ENCODE measurements around the gene CLPTM1. TPM values are rescaled to one million over a fixed set of nuclear protein-coding genes. Genes with fewer than 3 reads are reported as not detected.

The CLPTM1 gene
- polyA plus RNA-seq, 1 experiment: 51.5 TPM

DNA sequence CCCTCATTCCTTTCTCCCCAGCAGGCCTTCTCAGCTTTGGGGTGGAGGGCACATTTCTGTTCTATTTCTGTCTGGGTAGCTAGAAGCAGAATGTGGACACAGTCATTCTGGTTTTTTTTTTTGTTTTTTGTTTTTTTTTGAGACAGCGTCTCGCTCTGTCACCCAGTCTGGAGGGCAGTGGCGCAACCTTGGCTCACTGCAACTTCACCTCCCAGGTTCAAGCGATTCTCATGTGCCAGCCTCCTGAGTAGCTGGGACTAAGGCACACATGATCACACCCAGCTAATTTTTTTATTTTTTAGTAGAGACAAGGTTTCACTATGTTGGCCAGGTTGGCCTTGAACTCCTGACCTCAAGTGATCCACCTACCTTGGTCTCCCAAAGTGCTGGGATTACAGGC is 20.3 kb downstream of the CLPTM1 start:
- no peak overlapping the region for H3K4me3 ChIP-seq (ENCODE audit: low read depth, low read length)
- TF ChIP-seq, protein P1, sequence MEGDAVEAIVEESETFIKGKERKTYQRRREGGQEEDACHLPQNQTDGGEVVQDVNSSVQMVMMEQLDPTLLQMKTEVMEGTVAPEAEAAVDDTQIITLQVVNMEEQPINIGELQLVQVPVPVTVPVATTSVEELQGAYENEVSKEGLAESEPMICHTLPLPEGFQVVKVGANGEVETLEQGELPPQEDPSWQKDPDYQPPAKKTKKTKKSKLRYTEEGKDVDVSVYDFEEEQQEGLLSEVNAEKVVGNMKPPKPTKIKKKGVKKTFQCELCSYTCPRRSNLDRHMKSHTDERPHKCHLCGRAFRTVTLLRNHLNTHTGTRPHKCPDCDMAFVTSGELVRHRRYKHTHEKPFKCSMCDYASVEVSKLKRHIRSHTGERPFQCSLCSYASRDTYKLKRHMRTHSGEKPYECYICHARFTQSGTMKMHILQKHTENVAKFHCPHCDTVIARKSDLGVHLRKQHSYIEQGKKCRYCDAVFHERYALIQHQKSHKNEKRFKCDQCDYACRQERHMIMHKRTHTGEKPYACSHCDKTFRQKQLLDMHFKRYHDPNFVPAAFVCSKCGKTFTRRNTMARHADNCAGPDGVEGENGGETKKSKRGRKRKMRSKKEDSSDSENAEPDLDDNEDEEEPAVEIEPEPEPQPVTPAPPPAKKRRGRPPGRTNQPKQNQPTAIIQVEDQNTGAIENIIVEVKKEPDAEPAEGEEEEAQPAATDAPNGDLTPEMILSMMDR (IDR thresholded peaks at IDR 0.05; ENCODE audit: low read depth, low read length): no peak
- H3K27ac ChIP-seq (ENCODE audit: low read depth, low read length): no peak overlapping the region
- ChIA-PET CTCF (no interaction called here), POLR2A (no interaction called here)
- no peaks in the 10 kb centered on the region for H3K27me3 ChIP-seq (ENCODE audit: control insufficient read depth, insufficient read depth, low read length)
- no peaks in the 10 kb centered on the region for H3K9me3 ChIP-seq (ENCODE audit: control insufficient read depth, insufficient read depth, low read length)
- DNase-seq (ENCODE audit: low read depth, low spot score): no peak

- ChIA-PET POLR2A (no interaction called here), CTCF (interaction anchor here (0.9 kb wide), 1 partner anchor 75 kb away, joined by 3 read pairs; no protein-coding TSS in a partner anchor)
- no peak overlapping the region for H3K27ac ChIP-seq (ENCODE audit: low read depth, low read length)
- TF ChIP-seq, protein P1 (IDR thresholded peaks at IDR 0.05; ENCODE audit: low read depth, low read length): no peak
- H3K9me3 ChIP-seq (ENCODE audit: control insufficient read depth, insufficient read depth, low read length): no peaks in the 10 kb centered on the region
- H3K27me3 ChIP-seq (ENCODE audit: control insufficient read depth, insufficient read depth, low read length): no peaks in the 10 kb centered on the region
- DNase-seq (ENCODE audit: low read depth, low spot score): no peak
- H3K4me3 ChIP-seq (ENCODE audit: low read depth, low read length): no peak overlapping the region
Measured at GRCh38 chr19:44984005-44984404, 28.8 kb downstream of the CLPTM1 start.

- Histone ChIP-seq H3K4me3 (ENCODE audit: low read depth, low read length) (no peak overlapping the region), H3K27ac (ENCODE audit: low read depth, low read length) (no peak overlapping the region), H3K9me3 (ENCODE audit: control insufficient read depth, insufficient read depth, low read length) (no peaks in the 10 kb centered on the region), H3K27me3 (ENCODE audit: control insufficient read depth, insufficient read depth, low read length) (no peaks in the 10 kb centered on the region)
- CTCF ChIA-PET: no interaction called here
- TF ChIP-seq, protein P1 (IDR thresholded peaks at IDR 0.05; ENCODE audit: low read depth, low read length): no peak
- no peak for DNase-seq (ENCODE audit: low read depth, low spot score)
- POLR2A ChIA-PET: no interaction called here
Measured at GRCh38 chr19:44985445-44985844, 30.3 kb downstream of the CLPTM1 start.

DNA sequence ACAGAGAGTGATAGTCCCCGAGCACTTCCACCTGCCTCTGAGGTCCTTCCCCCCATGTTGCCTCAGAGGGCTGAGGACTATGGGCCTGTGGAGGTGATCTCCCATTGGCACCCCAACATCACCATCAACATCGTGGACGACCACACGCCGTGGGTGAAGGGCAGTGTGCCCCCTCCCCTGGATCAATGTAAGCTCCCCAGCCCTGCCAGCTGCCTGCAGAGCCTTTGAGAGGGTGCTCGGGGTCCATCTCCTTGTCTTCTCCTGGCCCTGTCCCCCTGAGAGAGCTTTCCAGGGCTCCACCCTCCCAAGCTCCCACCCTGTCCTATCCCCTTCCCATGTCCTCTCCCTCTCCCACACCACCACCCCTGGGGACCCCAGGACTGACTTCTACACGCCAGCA is 31.2 kb downstream of the CLPTM1 start:
- Histone ChIP-seq H3K9me3 (ENCODE audit: control insufficient read depth, insufficient read depth, low read length) (no peaks in the 10 kb centered on the region), H3K27ac (ENCODE audit: low read depth, low read length) (no peak overlapping the region), H3K4me3 (ENCODE audit: low read depth, low read length) (no peak overlapping the region), H3K27me3 (ENCODE audit: control insufficient read depth, insufficient read depth, low read length) (no peaks in the 10 kb centered on the region)
- no peak for DNase-seq (ENCODE audit: low read depth, low spot score)
- CTCF ChIA-PET: no interaction called here
- POLR2A ChIA-PET: no interaction called here
- TF ChIP-seq, protein P1 (IDR thresholded peaks at IDR 0.05; ENCODE audit: low read depth, low read length): no peak

DNA sequence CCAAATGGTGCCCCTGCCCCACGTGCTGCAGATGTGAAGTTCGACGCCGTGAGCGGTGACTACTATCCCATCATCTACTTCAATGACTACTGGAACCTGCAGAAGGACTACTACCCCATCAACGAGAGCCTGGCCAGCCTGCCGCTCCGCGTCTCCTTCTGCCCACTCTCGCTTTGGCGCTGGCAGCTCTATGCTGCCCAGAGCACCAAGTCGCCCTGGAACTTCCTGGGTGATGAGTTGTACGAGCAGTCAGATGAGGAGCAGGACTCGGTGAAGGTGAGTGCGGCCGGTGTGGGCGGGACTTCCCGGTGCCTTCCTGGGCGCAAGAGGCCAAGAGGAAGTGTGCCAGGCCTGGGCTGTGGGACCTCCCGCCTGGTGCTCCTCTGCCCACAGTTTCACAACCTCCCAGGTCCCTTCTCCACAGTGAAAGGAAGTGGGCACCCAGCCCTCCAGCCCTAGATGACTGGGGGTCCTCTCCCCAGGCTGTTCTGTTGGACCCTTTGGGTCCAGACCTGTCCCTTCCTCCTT is 32.0 kb downstream of the CLPTM1 start:
- ChIA-PET CTCF (no interaction called here), POLR2A (no interaction called here)
- H3K27me3 ChIP-seq (ENCODE audit: control insufficient read depth, insufficient read depth, low read length): no peaks in the 10 kb centered on the region
- H3K9me3 ChIP-seq (ENCODE audit: control insufficient read depth, insufficient read depth, low read length): no peaks in the 10 kb centered on the region
- DNase-seq (ENCODE audit: low read depth, low spot score): no peak
- no peak overlapping the region for H3K27ac ChIP-seq (ENCODE audit: low read depth, low read length)
- TF ChIP-seq, protein P1 (IDR thresholded peaks at IDR 0.05; ENCODE audit: low read depth, low read length): no peak
- H3K4me3 ChIP-seq (ENCODE audit: low read depth, low read length): no peak overlapping the region

Data from AG04450 (cell line).